Adrenal gland (tissue), 5 donors: ENCODE results near the gene MT1B.

Experiments
- POLR2A ChIP-seq, 2 donors: fragments of 450-650 bp; IDR thresholded peaks; one replicate each; pipeline ENCODE4 v1.6.1; 2017; ENCODE audit warnings: antibody characterized with exemption in 2 of 2, mild to moderate bottlenecking in 2 of 2, moderate library complexity in 1 of 2
- TF ChIP-seq, protein P1 (sequence below), 6 experiments: fragments of 450-650 bp in 4 of 6; fragments of 200-600 bp in 2 of 6; sonication (generic) in 1 of 6; IDR thresholded peaks; 1 replicate in 5 of 6; 2 replicates in 1 of 6; pipeline versions ENCODE4 v1.5.1 to v1.8.0; 2016 to 2021; ENCODE audit warnings: antibody characterized with exemption in 6 of 6, mild to moderate bottlenecking in 2 of 6, moderate library complexity in 1 of 6
- donor health status: DM: no; HTN: no; CAD: no.

- TF ChIP-seq, protein P1, sequence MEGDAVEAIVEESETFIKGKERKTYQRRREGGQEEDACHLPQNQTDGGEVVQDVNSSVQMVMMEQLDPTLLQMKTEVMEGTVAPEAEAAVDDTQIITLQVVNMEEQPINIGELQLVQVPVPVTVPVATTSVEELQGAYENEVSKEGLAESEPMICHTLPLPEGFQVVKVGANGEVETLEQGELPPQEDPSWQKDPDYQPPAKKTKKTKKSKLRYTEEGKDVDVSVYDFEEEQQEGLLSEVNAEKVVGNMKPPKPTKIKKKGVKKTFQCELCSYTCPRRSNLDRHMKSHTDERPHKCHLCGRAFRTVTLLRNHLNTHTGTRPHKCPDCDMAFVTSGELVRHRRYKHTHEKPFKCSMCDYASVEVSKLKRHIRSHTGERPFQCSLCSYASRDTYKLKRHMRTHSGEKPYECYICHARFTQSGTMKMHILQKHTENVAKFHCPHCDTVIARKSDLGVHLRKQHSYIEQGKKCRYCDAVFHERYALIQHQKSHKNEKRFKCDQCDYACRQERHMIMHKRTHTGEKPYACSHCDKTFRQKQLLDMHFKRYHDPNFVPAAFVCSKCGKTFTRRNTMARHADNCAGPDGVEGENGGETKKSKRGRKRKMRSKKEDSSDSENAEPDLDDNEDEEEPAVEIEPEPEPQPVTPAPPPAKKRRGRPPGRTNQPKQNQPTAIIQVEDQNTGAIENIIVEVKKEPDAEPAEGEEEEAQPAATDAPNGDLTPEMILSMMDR (IDR thresholded peaks at IDR 0.05): no peak
- no peak for TF ChIP-seq POLR2A (IDR thresholded peaks at IDR 0.05)
Observed at GRCh38 chr16:56700195-56700594, 48.5 kb downstream of the MT1B start.
